Aorta (tissue), 5 donors: ENCODE results near the gene ZNF629. TPM values are rescaled to one million over a fixed set of nuclear protein-coding genes. Genes with fewer than 3 reads are reported as not detected.

Experiments used
- ATAC-seq: fragments of 200-7000 bp; cut with Tn5 transposase; one replicate; pipeline ENCODE4 v1.9.1; 2022; ENCODE audit warnings: moderate library complexity; ENCODE audit not compliant: low FRiP score
- DNase-seq, 2 donors: peaks; one replicate each; pipeline ENCODE4 v3.0.0-alpha.2; 2020
- H3K27ac ChIP-seq, 2 donors: one replicate each; pipeline ENCODE4 v1.5.1; 2013; ENCODE audit warnings: low read length in 2 of 2, mild to moderate bottlenecking in 2 of 2, moderate library complexity in 2 of 2, control low read depth in 1 of 2, inconsistent platforms in 1 of 2, low read depth in 1 of 2
- H3K27me3 ChIP-seq, 2 donors: one replicate each; pipeline ENCODE4 v1.6.1; 2013; ENCODE audit warnings: control low read depth in 1 of 2, low read length in 1 of 2, mild to moderate bottlenecking in 1 of 2, moderate library complexity in 1 of 2; ENCODE audit not compliant: insufficient read depth in 2 of 2, control insufficient read depth in 1 of 2
- H3K36me3 ChIP-seq, 2 donors: one replicate each; pipeline ENCODE4 v1.6.1; 2013; ENCODE audit warnings: control low read depth in 1 of 2, low read length in 1 of 2, mild to moderate bottlenecking in 1 of 2; ENCODE audit not compliant: insufficient read depth in 2 of 2, control insufficient read depth in 1 of 2
- H3K4me1 ChIP-seq, 2 donors: one replicate each; pipeline ENCODE4 v1.6.1; 2013; ENCODE audit warnings: low read length in 2 of 2, control low read depth in 1 of 2, mild to moderate bottlenecking in 1 of 2, moderate library complexity in 1 of 2; ENCODE audit not compliant: insufficient read depth in 2 of 2, control insufficient read depth in 1 of 2
- H3K4me3 ChIP-seq, 2 donors: one replicate each; pipeline ENCODE4 v1.5.1; 2013; ENCODE audit warnings: low read length in 2 of 2, control low read depth in 1 of 2, mild to moderate bottlenecking in 1 of 2
- H3K9me3 ChIP-seq: one replicate; pipeline ENCODE4 v1.6.1; 2013; ENCODE audit warnings: mild to moderate bottlenecking, low read length; ENCODE audit not compliant: control insufficient read depth
- WGBS, 2 donors: extraction: QIAGEN DNeasy Blood & Tissue Kit; methylation state at CpG; one replicate each; pipeline ENCODE4 v1.1.7; 2013; 5-methylcytosine and 5-hydroxymethylcytosine counted together
- intact Hi-C, 2 donors: fragments of 100-400 bp; cut with DNase I; formaldehyde crosslinking; loops; one replicate each; pipeline versions ENCODE4 v1.14.2 to v1.15.0; 2022
- polyA plus RNA-seq, 2 donors: library from polyadenylated mRNA; stranded (reverse); fragments of 200-250 nt; gene quantifications; one replicate each; pipeline ENCODE4 v1.2.3, GENCODE V29; 2013
- total RNA-seq, 2 donors: library from RNA; stranded (reverse); fragmentation: NEBNext Ultra II Directional; extraction: Animal tissue kit (Norgen Biotek cat#: 25700); gene quantifications; one replicate each; pipeline ENCODE4 v1.2.1, GENCODE V29; 2021
- donor health status: healthy with polysubstance abuse.
- donor health status: Bipolar disorder and iron deficiency.
- donor health status: DM: no; HTN: no; CAD: no.
- donor health status: DM: no; HTN: no; CAD: no.
- donor health status: DM: yes; HTN: yes; CAD: no.

ZNF629 gene
- total and polyA plus RNA-seq, 4 donors, result 2.1 to 13.4 (median 9.3) TPM

GRCh38 chr16:30760577-30761426, 26.2 kb downstream of the ZNF629 start:
- Histone ChIP-seq H3K9me3 (no peaks in the 10 kb centered on the region), H3K4me3 (peak overlapping the region in 1 of 2 donors; percentile 46), H3K27ac (no peak overlapping the region), H3K4me1 (peaks cover 0 to 5% of the 10 kb centered on the region in 2 donors), H3K27me3 (no peaks in the 10 kb centered on the region), H3K36me3 (peaks cover 0 to 7% of the 10 kb centered on the region in 2 donors)
- 26 to 27% methylated on average over 26 of the region's 26 CpGs for WGBS, 2 donors
- ATAC-seq (no peak), DNase-seq (peak in 1 of 2 donors; percentile 23)
- intact Hi-C loops, result loop anchor here in 1 of 2 donors (10.0 kb wide), 1 partner anchor 946 kb away; the partner anchor contains the start of genes PAGR1 and PRRT2

GRCh38 chr16:30760001-30760559, 26.9 kb downstream of the ZNF629 start:
- no peaks in the 10 kb centered on the region for H3K27me3 ChIP-seq
- H3K4me1 ChIP-seq, result peaks cover 0 to 5% of the 10 kb centered on the region in 2 donors
- H3K4me3 ChIP-seq, result no peak overlapping the region
- no peaks in the 10 kb centered on the region for H3K9me3 ChIP-seq
- WGBS, 2 donors, result 90 to 91% methylated on average over 7 of the region's 7 CpGs
- H3K36me3 ChIP-seq, result peaks cover 0 to 7% of the 10 kb centered on the region in 2 donors
- intact Hi-C loops, result loop anchor here in 1 of 2 donors (10.0 kb wide), 1 partner anchor 945 kb away; the partner anchor contains the start of genes PAGR1 and PRRT2
- ATAC-seq (no peak), DNase-seq (peak in 1 of 2 donors; percentile 42)
- H3K27ac ChIP-seq, result no peak overlapping the region

- Histone ChIP-seq H3K36me3 (peaks cover 0 to under 1% of the 10 kb centered on the region in 2 donors), H3K4me1 (peaks cover 0 to 5% of the 10 kb centered on the region in 2 donors), H3K4me3 (no peak overlapping the region), H3K27ac (no peak overlapping the region), H3K9me3 (no peaks in the 10 kb centered on the region), H3K27me3 (no peaks in the 10 kb centered on the region)
- intact Hi-C loops, result no loop called here
- DNase-seq (no peak), ATAC-seq (no peak)
- WGBS, 2 donors, result 88% methylated on average over 10 of the region's 10 CpGs
Observed at GRCh38 chr16:30758988-30759491, 28.0 kb downstream of the ZNF629 start.

GRCh38 chr16:30757316-30757715, 29.7 kb downstream of the ZNF629 start:
- WGBS, 2 donors, result 88 to 90% methylated on average over 6 to 7 of the region's 7 CpGs
- intact Hi-C loops, result no loop called here
- no peak for ATAC-seq
- Histone ChIP-seq H3K27ac (no peak overlapping the region), H3K4me1 (no peaks in the 10 kb centered on the region), H3K9me3 (no peaks in the 10 kb centered on the region), H3K36me3 (no peaks in the 10 kb centered on the region), H3K27me3 (no peaks in the 10 kb centered on the region), H3K4me3 (no peak overlapping the region)
- DNase-seq, result peak in 1 of 2 donors; percentile 33

GRCh38 chr16:30756781-30757100, 30.3 kb downstream of the ZNF629 start:
- no peak for ATAC-seq
- no peaks in the 10 kb centered on the region for H3K36me3 ChIP-seq

GRCh38 chr16:30755955-30756780, 30.8 kb downstream of the ZNF629 start:
- H3K27ac ChIP-seq, result no peak overlapping the region
- no peaks in the 10 kb centered on the region for H3K4me1 ChIP-seq
- intact Hi-C loops, result no loop called here
- WGBS, 2 donors, result 93 to 94% methylated on average over 20 of the region's 20 CpGs
- H3K9me3 ChIP-seq, result no peaks in the 10 kb centered on the region
- H3K36me3 ChIP-seq, result peaks cover 0 to 2% of the 10 kb centered on the region in 2 donors
- no peak for DNase-seq
- H3K27me3 ChIP-seq, result no peaks in the 10 kb centered on the region
- H3K4me3 ChIP-seq, result no peak overlapping the region
- ATAC-seq, result no peak

More at GRCh38 chr16:30756781-30757100, 30.3 kb downstream of the ZNF629 start:
- H3K27ac ChIP-seq, result no peak overlapping the region
- intact Hi-C loops, result no loop called here
- no peaks in the 10 kb centered on the region for H3K27me3 ChIP-seq
- 91 to 93% methylated on average over 13 of the region's 13 CpGs for WGBS, 2 donors
- DNase-seq, result no peak
- H3K4me3 ChIP-seq, result no peak overlapping the region
- no peaks in the 10 kb centered on the region for H3K4me1 ChIP-seq
- H3K9me3 ChIP-seq, result no peaks in the 10 kb centered on the region

- Histone ChIP-seq H3K4me3 (no peak overlapping the region), H3K27me3 (no peaks in the 10 kb centered on the region), H3K27ac (no peak overlapping the region), H3K4me1 (no peaks in the 10 kb centered on the region), H3K36me3 (peaks cover 0 to 2% of the 10 kb centered on the region in 2 donors), H3K9me3 (no peaks in the 10 kb centered on the region)
- intact Hi-C loops, result no loop called here
- DNase-seq (no peak), ATAC-seq (no peak)
- 64 to 67% methylated on average over 4 of the region's 4 CpGs for WGBS, 2 donors
Observed at GRCh38 chr16:30753596-30753995, 33.4 kb downstream of the ZNF629 start.

GRCh38 chr16:30750876-30751465, 36.0 kb downstream of the ZNF629 start:
- WGBS, 2 donors, result 90% methylated on average over 19 to 20 of the region's 20 CpGs
- intact Hi-C loops, result no loop called here
- no peak for ATAC-seq

More at GRCh38 chr16:30750876-30751465, 36.0 kb downstream of the ZNF629 start:
- H3K27ac ChIP-seq, result no peak overlapping the region
- DNase-seq, result no peak
- H3K4me3 ChIP-seq, result no peak overlapping the region
- H3K36me3 ChIP-seq, result peaks cover 0 to 2% of the 10 kb centered on the region in 2 donors
- no peaks in the 10 kb centered on the region for H3K27me3 ChIP-seq
- H3K9me3 ChIP-seq, result no peaks in the 10 kb centered on the region
- no peaks in the 10 kb centered on the region for H3K4me1 ChIP-seq
